GM18861 (cell line): Measurements from ENCODE around the gene ERLEC1.
"Not testable (repeated sequence)": the region's sequence is repeated elsewhere in the genome, so short reads cannot be mapped to it uniquely, and the experiment has no call there.

ENCODE experiments used
- ATAC-seq: cut with Tn5 transposase; IDR thresholded peaks from one replicate; pipeline ENCODE4 v1.9.1; 2021; ENCODE audit not compliant: unreplicated experiment

ERLEC1 gene

GRCh38 chr2:53786705-53787613, at the start of gene ERLEC1, which contains the start of gene ASB3:
Gene ERLEC1 (plus strand): TSS chr2:53787044. CDS start chr2:53787211, 167 bp downstream.
Gene ASB3 (minus strand): TSS chr2:53786953. CDS start chr2:53765572, 21,381 bp downstream.
- ATAC-seq, result peak; percentile 92

- no peak for ATAC-seq
These were observed 49.8 kb upstream of the ERLEC1 start for GRCh38 chr2:53737091-53737490.

GRCh38 chr2:53739032-53739431, 47.8 kb upstream of the ERLEC1 start:
- ATAC-seq, result no peak

GRCh38 chr2:53740170-53740569, 46.7 kb upstream of the ERLEC1 start:
- ATAC-seq, result no peak

- no peak for ATAC-seq
These were observed 42.3 kb upstream of the ERLEC1 start for GRCh38 chr2:53744395-53745065.

- ATAC-seq, result no peak
These were observed 36.6 kb upstream of the ERLEC1 start for GRCh38 chr2:53750041-53750768.

GRCh38 chr2:53751728-53752127, 35.1 kb upstream of the ERLEC1 start:
- ATAC-seq, result peak; percentile 97

- no peak for ATAC-seq
These were observed 34.5 kb upstream of the ERLEC1 start for GRCh38 chr2:53752385-53752784.

GRCh38 chr2:53753041-53753440, 33.8 kb upstream of the ERLEC1 start:
- no peak for ATAC-seq

- no peak for ATAC-seq
These were observed 31.7 kb upstream of the ERLEC1 start for GRCh38 chr2:53755121-53755520.

GRCh38 chr2:53756644-53757043, 30.2 kb upstream of the ERLEC1 start:
- ATAC-seq, result no peak

- not testable (repeated sequence) for ATAC-seq
These were observed 29.6 kb upstream of the ERLEC1 start for GRCh38 chr2:53757206-53757605.

GRCh38 chr2:53765767-53766166, 21.1 kb upstream of the ERLEC1 start:
- ATAC-seq, result no peak

- peak; percentile 87 for ATAC-seq
These were observed 19.2 kb upstream of the ERLEC1 start, which contains the start of gene CHAC2 for GRCh38 chr2:53767405-53768241. Gene CHAC2 (plus strand): TSS chr2:53767804. CDS start chr2:53767887, 83 bp downstream.

- ATAC-seq, result peak; percentile 34
These were observed 18.7 kb upstream of the ERLEC1 start for GRCh38 chr2:53768242-53768542.

- no peak for ATAC-seq
These were observed 17.4 kb upstream of the ERLEC1 start for GRCh38 chr2:53769318-53769945.

- no peak for ATAC-seq
These were observed 16.6 kb upstream of the ERLEC1 start for GRCh38 chr2:53770264-53770663.

GRCh38 chr2:53777134-53777533, 9.7 kb upstream of the ERLEC1 start:
- ATAC-seq, result no peak

GRCh38 chr2:53778536-53779162, 8.2 kb upstream of the ERLEC1 start:
- no peak for ATAC-seq

- no peak for ATAC-seq
These were observed 6.8 kb upstream of the ERLEC1 start for GRCh38 chr2:53780056-53780455.
